ENCODE measurements around the gene C22orf39. TPM values are rescaled to one million over a fixed set of nuclear protein-coding genes. Genes with fewer than 3 reads are reported as not detected.

Gene C22orf39
- total RNA-seq, 1 donor, result 14.8 TPM

DNA sequence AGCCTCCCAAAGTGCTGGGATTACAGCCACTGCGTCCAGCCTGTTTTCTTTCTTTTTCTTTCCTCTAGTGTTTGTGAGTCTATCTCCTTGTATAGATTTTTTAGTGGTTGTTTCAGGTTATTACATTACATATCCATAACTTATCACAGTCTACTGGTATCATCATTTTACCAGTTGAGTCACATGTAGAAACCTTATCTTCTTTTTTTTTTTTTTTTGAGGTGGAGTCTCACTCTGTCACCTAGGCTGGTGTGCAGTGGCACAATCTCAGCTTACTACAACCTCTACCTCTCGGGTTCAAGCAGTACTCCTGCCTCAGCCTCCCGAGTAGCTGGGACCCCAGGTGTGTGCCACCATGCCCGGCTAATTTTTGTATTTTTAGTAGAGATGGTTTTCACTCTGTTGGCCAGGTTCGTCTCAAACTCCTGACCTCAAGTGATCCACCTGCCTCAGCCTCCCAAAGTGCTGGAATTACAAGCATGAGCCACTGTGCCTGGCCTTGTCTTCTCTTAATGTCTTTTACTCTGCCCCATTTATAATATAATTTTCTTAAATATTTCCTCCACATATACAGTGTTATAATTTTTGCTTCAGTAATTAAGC, 43.2 kb upstream of the C22orf39 start:
- TF ChIP-seq, protein P1, sequence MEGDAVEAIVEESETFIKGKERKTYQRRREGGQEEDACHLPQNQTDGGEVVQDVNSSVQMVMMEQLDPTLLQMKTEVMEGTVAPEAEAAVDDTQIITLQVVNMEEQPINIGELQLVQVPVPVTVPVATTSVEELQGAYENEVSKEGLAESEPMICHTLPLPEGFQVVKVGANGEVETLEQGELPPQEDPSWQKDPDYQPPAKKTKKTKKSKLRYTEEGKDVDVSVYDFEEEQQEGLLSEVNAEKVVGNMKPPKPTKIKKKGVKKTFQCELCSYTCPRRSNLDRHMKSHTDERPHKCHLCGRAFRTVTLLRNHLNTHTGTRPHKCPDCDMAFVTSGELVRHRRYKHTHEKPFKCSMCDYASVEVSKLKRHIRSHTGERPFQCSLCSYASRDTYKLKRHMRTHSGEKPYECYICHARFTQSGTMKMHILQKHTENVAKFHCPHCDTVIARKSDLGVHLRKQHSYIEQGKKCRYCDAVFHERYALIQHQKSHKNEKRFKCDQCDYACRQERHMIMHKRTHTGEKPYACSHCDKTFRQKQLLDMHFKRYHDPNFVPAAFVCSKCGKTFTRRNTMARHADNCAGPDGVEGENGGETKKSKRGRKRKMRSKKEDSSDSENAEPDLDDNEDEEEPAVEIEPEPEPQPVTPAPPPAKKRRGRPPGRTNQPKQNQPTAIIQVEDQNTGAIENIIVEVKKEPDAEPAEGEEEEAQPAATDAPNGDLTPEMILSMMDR (IDR thresholded peaks at IDR 0.05; ENCODE audit: extremely low read depth, low read depth, low read length), result no peak
- no peak overlapping the region for H3K27ac ChIP-seq (ENCODE audit: low read depth, low read length)
- H3K4me3 ChIP-seq (ENCODE audit: insufficient read depth, low read length), result no peak overlapping the region
- H3K4me2 ChIP-seq (ENCODE audit: insufficient read depth, low read length), result no peak overlapping the region
- no peaks in the 10 kb centered on the region for H3K9me3 ChIP-seq (ENCODE audit: low read depth, low read length)
- peak; percentile 32 for DNase-seq (ENCODE audit: insufficient read length, low spot score, missing footprints)
- no peaks in the 10 kb centered on the region for H3K79me2 ChIP-seq (ENCODE audit: insufficient read depth, low read length)
- H4K20me1 ChIP-seq (ENCODE audit: insufficient read depth, low read length), result no peaks in the 10 kb centered on the region
- no peaks in the 10 kb centered on the region for H3K27me3 ChIP-seq (ENCODE audit: insufficient read depth, low read length)
- H3K4me1 ChIP-seq (ENCODE audit: insufficient read depth, low read length), result no peaks in the 10 kb centered on the region
- no peak overlapping the region for H2AFZ ChIP-seq (ENCODE audit: low read length)
- no peaks in the 10 kb centered on the region for H3K36me3 ChIP-seq (ENCODE audit: insufficient read depth, low read length)

DNA sequence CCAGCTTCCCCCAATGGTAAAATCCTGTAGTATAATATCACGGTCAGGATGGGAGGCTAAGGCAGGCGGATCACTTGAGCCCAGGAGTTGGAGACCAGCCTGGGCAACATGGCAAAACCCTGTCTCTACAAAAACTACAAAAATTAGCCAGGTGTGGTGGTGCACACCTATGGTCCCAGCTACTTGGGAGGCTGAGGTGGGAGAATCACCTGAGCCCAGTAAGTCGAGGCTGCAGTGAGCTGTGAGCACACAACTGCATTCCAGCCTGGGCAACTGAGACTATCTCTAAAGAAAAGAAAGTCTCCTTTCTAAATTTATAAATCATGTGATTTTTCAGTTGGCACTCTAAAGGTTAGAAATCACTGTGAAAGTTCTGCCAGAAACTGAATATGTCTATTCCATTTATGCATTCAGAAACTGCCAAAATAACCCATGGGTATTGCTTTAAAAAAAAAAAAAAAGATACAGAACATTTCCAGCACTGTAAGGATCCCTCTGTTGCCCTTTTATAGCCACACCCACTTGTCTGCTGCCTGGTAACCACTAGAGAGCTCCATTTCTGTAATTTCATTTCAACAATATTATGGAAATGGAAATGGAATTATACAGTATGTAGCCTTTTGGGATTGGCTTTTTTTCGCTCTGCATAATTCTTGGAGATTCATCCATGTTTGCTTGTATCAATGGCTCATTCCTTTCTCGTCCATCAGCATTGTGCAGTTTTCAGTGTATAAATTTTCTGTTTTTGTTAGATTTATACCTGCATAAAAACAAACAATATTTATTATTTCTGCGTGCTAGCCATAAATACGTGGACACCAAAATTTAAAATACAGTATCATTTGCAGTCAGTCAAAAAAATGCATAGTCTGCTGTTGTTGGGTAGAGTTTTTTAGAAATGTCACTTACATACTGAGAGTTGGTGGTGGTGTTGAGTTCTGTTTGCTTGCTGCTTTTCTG, 41.7 kb upstream of the C22orf39 start:
- DNase-seq (ENCODE audit: insufficient read length, low spot score, missing footprints), result peak; percentile 58
- Histone ChIP-seq H2AFZ (ENCODE audit: low read length) (no peak overlapping the region), H3K36me3 (ENCODE audit: insufficient read depth, low read length) (peaks cover 11% of the 10 kb centered on the region)

DNA sequence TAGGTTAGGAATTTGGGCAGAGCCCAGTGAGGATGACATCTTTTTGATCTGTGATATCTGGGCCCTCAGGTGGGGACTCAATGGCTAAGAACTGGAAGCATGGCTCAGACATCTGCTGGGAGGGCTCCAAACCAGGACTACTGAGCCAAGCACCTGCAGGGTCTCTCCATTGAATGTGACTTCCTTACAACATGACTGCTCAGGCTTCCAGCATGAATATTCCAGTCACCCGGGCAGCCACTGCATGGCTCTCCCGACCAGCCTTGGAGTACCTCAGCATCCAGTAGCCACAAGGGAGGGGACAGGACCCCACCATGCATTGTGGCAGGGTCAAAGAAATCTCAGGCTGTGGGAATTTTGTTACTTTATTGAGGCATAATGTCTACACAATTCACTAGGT, 40.8 kb upstream of the C22orf39 start:
- TF ChIP-seq, protein P1 (IDR thresholded peaks at IDR 0.05; ENCODE audit: extremely low read depth, low read depth, low read length), result no peak
- H3K27me3 ChIP-seq (ENCODE audit: insufficient read depth, low read length), result no peaks in the 10 kb centered on the region
- no peaks in the 10 kb centered on the region for H4K20me1 ChIP-seq (ENCODE audit: insufficient read depth, low read length)
- H3K9me3 ChIP-seq (ENCODE audit: low read depth, low read length), result no peaks in the 10 kb centered on the region
- H3K79me2 ChIP-seq (ENCODE audit: insufficient read depth, low read length), result no peaks in the 10 kb centered on the region
- H3K36me3 ChIP-seq (ENCODE audit: insufficient read depth, low read length), result peaks cover 13% of the 10 kb centered on the region
- H3K27ac ChIP-seq (ENCODE audit: low read depth, low read length), result no peak overlapping the region
- H3K4me2 ChIP-seq (ENCODE audit: insufficient read depth, low read length), result no peak overlapping the region
- H3K4me1 ChIP-seq (ENCODE audit: insufficient read depth, low read length), result no peaks in the 10 kb centered on the region
- no peak for DNase-seq (ENCODE audit: insufficient read length, low spot score, missing footprints)
- no peak overlapping the region for H2AFZ ChIP-seq (ENCODE audit: low read length)
- H3K4me3 ChIP-seq (ENCODE audit: insufficient read depth, low read length), result no peak overlapping the region

More for the DNA sequence above, 41.7 kb upstream of the C22orf39 start:
- no peaks in the 10 kb centered on the region for H3K27me3 ChIP-seq (ENCODE audit: insufficient read depth, low read length)
- no peak overlapping the region for H3K27ac ChIP-seq (ENCODE audit: low read depth, low read length)
- TF ChIP-seq, protein P1 (IDR thresholded peaks at IDR 0.05; ENCODE audit: extremely low read depth, low read depth, low read length), result peak; percentile 18
- H4K20me1 ChIP-seq (ENCODE audit: insufficient read depth, low read length), result no peaks in the 10 kb centered on the region
- H3K4me3 ChIP-seq (ENCODE audit: insufficient read depth, low read length), result no peak overlapping the region
- H3K79me2 ChIP-seq (ENCODE audit: insufficient read depth, low read length), result no peaks in the 10 kb centered on the region
- no peaks in the 10 kb centered on the region for H3K9me3 ChIP-seq (ENCODE audit: low read depth, low read length)
- H3K4me1 ChIP-seq (ENCODE audit: insufficient read depth, low read length), result no peaks in the 10 kb centered on the region
- H3K4me2 ChIP-seq (ENCODE audit: insufficient read depth, low read length), result no peak overlapping the region
